Choroid plexus epithelial cell (primary cell): ENCODE measurements around the gene NKIRAS1.

Experiments used
- DNase-seq: peaks from one replicate; pipeline ENCODE4 v3.0.0-alpha.2; 2010; ENCODE audit warnings: low read depth
- H3K4me3 ChIP-seq: 2 replicates; pipeline ENCODE4 v1.5.1; 2011; ENCODE audit warnings: low read depth, mild to moderate bottlenecking, control low read depth, low read length, moderate library complexity
- TF ChIP-seq, protein P1 (sequence below): conservative IDR thresholded peaks from 2 replicates; pipeline ENCODE4 v1.5.1; 2011; ENCODE audit warnings: low read depth, mild to moderate bottlenecking, control low read depth, inconsistent platforms, low read length, moderate library complexity

The NKIRAS1 gene

DNA sequence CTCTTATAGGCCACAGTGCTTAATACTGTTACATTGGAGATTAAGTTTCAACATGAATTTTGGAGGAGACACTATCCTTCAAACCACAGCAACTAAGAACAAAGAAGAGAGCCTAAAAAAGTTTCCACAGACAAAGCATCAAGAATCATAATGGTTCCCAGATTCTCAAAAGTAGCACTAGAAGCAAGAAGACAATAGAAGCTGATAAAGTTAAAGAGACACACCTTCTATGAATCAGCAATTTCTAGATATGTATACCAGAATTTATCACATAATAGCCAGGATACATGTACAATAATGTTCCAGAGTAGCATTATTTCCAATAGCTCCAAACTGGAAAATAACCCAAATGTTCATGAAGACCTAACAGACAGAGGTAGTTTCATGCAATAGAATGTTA lies 12.2 kb downstream of the NKIRAS1 start:
- no peak overlapping the region for H3K4me3 ChIP-seq
- no peak for DNase-seq
- TF ChIP-seq, protein P1, sequence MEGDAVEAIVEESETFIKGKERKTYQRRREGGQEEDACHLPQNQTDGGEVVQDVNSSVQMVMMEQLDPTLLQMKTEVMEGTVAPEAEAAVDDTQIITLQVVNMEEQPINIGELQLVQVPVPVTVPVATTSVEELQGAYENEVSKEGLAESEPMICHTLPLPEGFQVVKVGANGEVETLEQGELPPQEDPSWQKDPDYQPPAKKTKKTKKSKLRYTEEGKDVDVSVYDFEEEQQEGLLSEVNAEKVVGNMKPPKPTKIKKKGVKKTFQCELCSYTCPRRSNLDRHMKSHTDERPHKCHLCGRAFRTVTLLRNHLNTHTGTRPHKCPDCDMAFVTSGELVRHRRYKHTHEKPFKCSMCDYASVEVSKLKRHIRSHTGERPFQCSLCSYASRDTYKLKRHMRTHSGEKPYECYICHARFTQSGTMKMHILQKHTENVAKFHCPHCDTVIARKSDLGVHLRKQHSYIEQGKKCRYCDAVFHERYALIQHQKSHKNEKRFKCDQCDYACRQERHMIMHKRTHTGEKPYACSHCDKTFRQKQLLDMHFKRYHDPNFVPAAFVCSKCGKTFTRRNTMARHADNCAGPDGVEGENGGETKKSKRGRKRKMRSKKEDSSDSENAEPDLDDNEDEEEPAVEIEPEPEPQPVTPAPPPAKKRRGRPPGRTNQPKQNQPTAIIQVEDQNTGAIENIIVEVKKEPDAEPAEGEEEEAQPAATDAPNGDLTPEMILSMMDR: no peak

- TF ChIP-seq, protein P1: peak; percentile 44
- H3K4me3 ChIP-seq: no peak overlapping the region
- peak; percentile 74 for DNase-seq
Observed at GRCh38 chr3:23900744-23901143, 16.0 kb downstream of the NKIRAS1 start.

- TF ChIP-seq, protein P1: no peak
- no peak for DNase-seq
- no peak overlapping the region for H3K4me3 ChIP-seq
Observed at GRCh38 chr3:23895181-23895580, 21.6 kb downstream of the NKIRAS1 start.

DNA sequence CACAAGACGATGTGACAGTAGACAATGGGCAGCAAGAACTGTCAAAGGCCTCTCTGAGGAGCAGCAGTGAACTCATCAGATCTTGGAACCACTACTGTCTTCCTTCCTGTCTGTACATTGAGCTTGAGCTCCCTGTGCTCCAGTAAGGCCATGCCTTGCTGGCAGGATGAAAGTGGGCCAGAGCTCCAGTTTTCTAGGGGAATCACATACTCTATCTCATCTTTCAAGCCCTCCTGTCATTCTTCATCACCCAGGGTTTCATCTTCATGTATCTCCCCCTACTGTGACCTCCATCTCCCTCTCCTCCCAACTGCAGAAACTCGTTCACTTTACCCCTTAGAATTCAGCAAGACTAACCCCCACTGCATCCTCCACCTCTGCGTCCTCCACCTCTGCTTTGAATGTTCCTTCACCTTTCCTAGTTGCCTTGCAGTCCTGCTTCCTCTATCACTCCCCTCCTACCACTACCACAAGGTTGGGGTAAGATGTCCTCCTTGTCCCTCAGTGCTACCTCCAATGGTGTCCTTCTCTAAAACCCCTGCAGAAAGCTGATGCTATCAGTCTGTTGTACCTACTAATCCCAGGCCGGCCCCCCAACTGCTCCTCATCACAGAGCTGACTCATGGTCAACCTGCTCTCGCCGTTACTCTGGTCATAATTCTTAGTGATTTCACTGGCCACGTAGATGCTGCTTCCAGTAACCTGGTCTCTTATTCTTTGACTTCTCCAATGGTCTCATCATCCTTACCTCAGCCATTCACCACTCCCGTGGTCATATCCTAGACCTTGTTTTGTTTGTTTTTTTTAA lies 22.3 kb downstream of the NKIRAS1 start:
- no peak for DNase-seq
- TF ChIP-seq, protein P1: no peak

DNA sequence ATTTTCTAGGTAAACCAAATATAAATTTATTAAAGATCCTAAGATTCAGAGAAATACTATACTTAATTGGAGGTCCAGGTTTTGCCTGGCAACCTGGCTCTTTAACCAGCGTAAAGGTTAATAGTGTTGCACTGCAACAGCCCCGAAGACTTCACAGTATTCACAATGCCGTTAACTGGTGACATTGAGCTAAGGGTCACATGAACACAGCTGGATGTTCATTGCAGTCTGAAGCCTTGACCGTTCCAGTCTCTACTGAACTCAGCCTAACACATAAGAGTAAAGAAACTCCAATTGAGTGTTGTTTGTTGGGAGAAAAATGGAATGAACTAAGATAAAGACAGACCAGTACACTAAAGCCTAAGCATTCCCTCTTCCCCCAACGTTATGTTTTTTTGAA lies 26.8 kb downstream of the NKIRAS1 start:
- TF ChIP-seq, protein P1: no peak
- no peak overlapping the region for H3K4me3 ChIP-seq
- no peak for DNase-seq

More for the DNA sequence above, 22.3 kb downstream of the NKIRAS1 start:
- no peak overlapping the region for H3K4me3 ChIP-seq

DNA sequence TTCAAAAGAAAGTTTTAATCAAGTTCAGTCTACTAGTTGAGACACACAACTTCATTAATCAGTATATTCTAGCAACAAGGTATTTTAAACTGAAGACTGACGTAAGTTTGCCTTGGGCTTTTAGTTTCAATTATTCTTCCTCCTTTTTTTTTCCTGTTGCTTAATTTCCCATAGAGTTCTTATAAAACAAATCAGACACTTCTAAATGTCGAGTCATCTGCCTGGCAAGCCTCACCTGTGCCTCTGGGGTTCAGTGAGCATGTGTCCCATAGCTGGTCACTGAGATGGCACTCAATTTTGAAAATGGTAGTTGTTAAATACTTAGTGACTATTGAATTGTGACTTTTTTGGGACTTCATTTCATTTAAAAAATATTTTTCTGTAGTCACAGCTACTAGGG lies 27.4 kb downstream of the NKIRAS1 start:
- DNase-seq: no peak
- no peak overlapping the region for H3K4me3 ChIP-seq
- TF ChIP-seq, protein P1: no peak
